ENCODE measurements around the gene CSF1R. TPM values are rescaled to one million over a fixed set of nuclear protein-coding genes. Genes with fewer than 3 reads are reported as not detected.

CSF1R gene
- total and polyA plus RNA-seq, 2 donors (not counting 3 experiments of a cell fraction or from before 2014, with no cell fraction given), result not detected

- H3K4me2 ChIP-seq (ENCODE audit: insufficient read depth, low read length), result no peak overlapping the region
- no peak overlapping the region for H2AFZ ChIP-seq (ENCODE audit: low read depth, low read length)
- ChIA-PET CTCF (no interaction called here), POLR2A (no interaction called here)
- BruUV-seq (replicated peaks), result no TSS peak
- DNase-seq (ENCODE audit: low read depth, low spot score) (no peak), FAIRE-seq (no peak)
- no peaks in the 10 kb centered on the region for H3K79me2 ChIP-seq (ENCODE audit: control insufficient read depth, insufficient read depth, low read length)
- H4K20me1 ChIP-seq (replicated peaks; ENCODE audit: control insufficient read depth, extremely low read depth, insufficient read depth, low read length), result no peaks in the 10 kb centered on the region
- H3K9me1 ChIP-seq (replicated peaks; ENCODE audit: control insufficient read depth, extremely low read depth, insufficient read depth, low read length), result no peaks in the 10 kb centered on the region
- dilution Hi-C loops (cut with MboI; ENCODE audit: extremely low pct_ligation_motif_present, low sequenced_read_pairs), result no loop called here
- H3K4me1 ChIP-seq (ENCODE audit: control insufficient read depth, extremely low read depth, insufficient read depth, low read length), result no peaks in the 10 kb centered on the region
- H3K27ac ChIP-seq (ENCODE audit: insufficient read depth, low read depth, low read length), result no peak overlapping the region
- TF ChIP-seq MAX (IDR thresholded peaks at IDR 0.05; ENCODE audit: insufficient read depth, insufficient read length) (no peak), POLR2A (IDR thresholded peaks at IDR 0.05; ENCODE audit: low read depth, low read length) (no peak), GATA2 (IDR thresholded peaks at IDR 0.05; ENCODE audit: insufficient read depth, insufficient read length, low read depth, low read length) (no peak), FOS (IDR thresholded peaks at IDR 0.05; ENCODE audit: borderline replicate concordance, insufficient read depth, low read length) (no peak), CTCF (IDR thresholded peaks at IDR 0.05; ENCODE audit: extremely low read depth in 1 of 2, insufficient read depth in 1 of 2, low read depth in 1 of 2, low read length in 2 of 2) (no peak), MYC (IDR thresholded peaks at IDR 0.05; ENCODE audit: low read depth, low read length) (no peak), POLR2AphosphoS5 (IDR thresholded peaks at IDR 0.05; ENCODE audit: insufficient read depth, low read depth, low read length) (no peak)
- H3K9me3 ChIP-seq (replicated peaks; ENCODE audit: control insufficient read depth, insufficient read depth, low read length), result no peaks in the 10 kb centered on the region
- intact Hi-C loops (cut with micrococcal nuclease), result no loop called here
- no peak overlapping the region for H3K4me3 ChIP-seq (replicated peaks in 1 of 3; ENCODE audit: insufficient read depth in 1 of 3, low read depth in 1 of 3, low read length in 3 of 3)
- no peaks in the 10 kb centered on the region for H3K36me3 ChIP-seq (ENCODE audit: control insufficient read depth in 2 of 2, extremely low read depth in 1 of 2, insufficient read depth in 2 of 2, low read length in 2 of 2)
- H3K27me3 ChIP-seq (ENCODE audit: control insufficient read depth in 2 of 2, insufficient read depth in 2 of 2, low read length in 2 of 2), result peaks cover 1 to 4% of the 10 kb centered on the region in 2 experiments
- no peak overlapping the region for H3K9ac ChIP-seq (replicated peaks; ENCODE audit: extremely low read depth, insufficient read depth, low read length)
These were observed 18.2 kb upstream of the CSF1R start for GRCh38 chr5:150104550-150104870.
